ENCODE measurements around the gene PARD6G. TPM values are rescaled to one million over a fixed set of nuclear protein-coding genes. Genes with fewer than 3 reads are reported as not detected.

PARD6G gene
- total RNA-seq, 1 donor from 2014 or later, result 28.3 TPM

- no peaks in the 10 kb centered on the region for H3K4me1 Mint-ChIP-seq
- H3K27ac Mint-ChIP-seq (ENCODE audit: unreplicated experiment), result no peak overlapping the region
- no peak for DNase-seq (ENCODE audit: low read depth, low spot score)
- TF ChIP-seq, protein P1, sequence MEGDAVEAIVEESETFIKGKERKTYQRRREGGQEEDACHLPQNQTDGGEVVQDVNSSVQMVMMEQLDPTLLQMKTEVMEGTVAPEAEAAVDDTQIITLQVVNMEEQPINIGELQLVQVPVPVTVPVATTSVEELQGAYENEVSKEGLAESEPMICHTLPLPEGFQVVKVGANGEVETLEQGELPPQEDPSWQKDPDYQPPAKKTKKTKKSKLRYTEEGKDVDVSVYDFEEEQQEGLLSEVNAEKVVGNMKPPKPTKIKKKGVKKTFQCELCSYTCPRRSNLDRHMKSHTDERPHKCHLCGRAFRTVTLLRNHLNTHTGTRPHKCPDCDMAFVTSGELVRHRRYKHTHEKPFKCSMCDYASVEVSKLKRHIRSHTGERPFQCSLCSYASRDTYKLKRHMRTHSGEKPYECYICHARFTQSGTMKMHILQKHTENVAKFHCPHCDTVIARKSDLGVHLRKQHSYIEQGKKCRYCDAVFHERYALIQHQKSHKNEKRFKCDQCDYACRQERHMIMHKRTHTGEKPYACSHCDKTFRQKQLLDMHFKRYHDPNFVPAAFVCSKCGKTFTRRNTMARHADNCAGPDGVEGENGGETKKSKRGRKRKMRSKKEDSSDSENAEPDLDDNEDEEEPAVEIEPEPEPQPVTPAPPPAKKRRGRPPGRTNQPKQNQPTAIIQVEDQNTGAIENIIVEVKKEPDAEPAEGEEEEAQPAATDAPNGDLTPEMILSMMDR (conservative IDR thresholded peaks at IDR 0.05), result no peak
- H3K27me3 Mint-ChIP-seq (ENCODE audit: low read depth), result no peaks in the 10 kb centered on the region
- H3K9me3 Mint-ChIP-seq, result no peaks in the 10 kb centered on the region
- H3K4me3 Mint-ChIP-seq, result no peak overlapping the region
- peaks cover 12% of the 10 kb centered on the region for H3K36me3 Mint-ChIP-seq (ENCODE audit: low read depth)
Measured at GRCh38 chr18:80145196-80145804, 102.0 kb downstream of the PARD6G start.

GRCh38 chr18:80143881-80144280 is 103.4 kb downstream of the PARD6G start:
- DNase-seq (ENCODE audit: low read depth, low spot score), result no peak
- Mint-ChIP-seq H3K27me3 (ENCODE audit: low read depth) (no peaks in the 10 kb centered on the region), H3K9me3 (no peaks in the 10 kb centered on the region), H3K27ac (ENCODE audit: unreplicated experiment) (no peak overlapping the region), H3K36me3 (ENCODE audit: low read depth) (peaks cover 9% of the 10 kb centered on the region), H3K4me3 (no peak overlapping the region), H3K4me1 (no peaks in the 10 kb centered on the region)
- TF ChIP-seq, protein P1 (conservative IDR thresholded peaks at IDR 0.05), result no peak

GRCh38 chr18:80140455-80140985 is 106.8 kb downstream of the PARD6G start:
- H3K27me3 Mint-ChIP-seq (ENCODE audit: low read depth), result no peaks in the 10 kb centered on the region
- DNase-seq (ENCODE audit: low read depth, low spot score), result no peak
- H3K9me3 Mint-ChIP-seq, result no peaks in the 10 kb centered on the region
- H3K4me3 Mint-ChIP-seq, result no peak overlapping the region
- peaks cover 12% of the 10 kb centered on the region for H3K36me3 Mint-ChIP-seq (ENCODE audit: low read depth)
- H3K27ac Mint-ChIP-seq (ENCODE audit: unreplicated experiment), result no peak overlapping the region
- TF ChIP-seq, protein P1 (conservative IDR thresholded peaks at IDR 0.05), result no peak
- no peaks in the 10 kb centered on the region for H3K4me1 Mint-ChIP-seq

GRCh38 chr18:80137976-80138375 is 109.3 kb downstream of the PARD6G start:
- Mint-ChIP-seq H3K27ac (ENCODE audit: unreplicated experiment) (no peak overlapping the region), H3K4me1 (no peaks in the 10 kb centered on the region), H3K4me3 (no peak overlapping the region), H3K36me3 (ENCODE audit: low read depth) (peaks cover 17% of the 10 kb centered on the region), H3K27me3 (ENCODE audit: low read depth) (no peaks in the 10 kb centered on the region), H3K9me3 (no peaks in the 10 kb centered on the region)
- TF ChIP-seq, protein P1 (conservative IDR thresholded peaks at IDR 0.05), result no peak
- DNase-seq (ENCODE audit: low read depth, low spot score), result no peak

GRCh38 chr18:80137137-80137536 is 110.2 kb downstream of the PARD6G start:
- Mint-ChIP-seq H3K9me3 (no peaks in the 10 kb centered on the region), H3K4me1 (no peaks in the 10 kb centered on the region), H3K4me3 (no peak overlapping the region), H3K36me3 (ENCODE audit: low read depth) (peaks cover 17% of the 10 kb centered on the region), H3K27me3 (ENCODE audit: low read depth) (no peaks in the 10 kb centered on the region), H3K27ac (ENCODE audit: unreplicated experiment) (no peak overlapping the region)
- no peak for DNase-seq (ENCODE audit: low read depth, low spot score)
- TF ChIP-seq, protein P1 (conservative IDR thresholded peaks at IDR 0.05), result no peak
